K562 (cell line): Measurements from ENCODE around the gene ARMH1. TPM values are rescaled to one million over a fixed set of nuclear protein-coding genes. Genes with fewer than 3 reads are reported as not detected.

Experiments used
- CAMTA2 ChIP-seq: fragments of 250-450 bp; sonication (Bioruptor Pico); conservative IDR thresholded peaks from 2 replicates; pipeline ENCODE4 v1.5.1; 2022
- CBFB ChIP-seq: sonication (generic); formaldehyde crosslinking; IDR thresholded peaks from 2 replicates; pipeline ENCODE4 v1.4.0; 2020; ENCODE audit warnings: mild to moderate bottlenecking, missing genetic modification reagents
- CSDE1 ChIP-seq, 2 experiments: fragments of 450-650 bp; IDR thresholded peaks; 2 replicates each; pipeline ENCODE4 v1.6.1; 2016; ENCODE audit warnings: mild to moderate bottlenecking in 1 of 2
- E2F8 ChIP-seq: fragments of 450-650 bp; IDR thresholded peaks from 2 replicates; pipeline ENCODE4 v1.7.1; 2018; ENCODE audit warnings: mild to moderate bottlenecking, low read depth; ENCODE audit not compliant: partially characterized antibody
- ETV5 ChIP-seq: sonication (generic); formaldehyde crosslinking; IDR thresholded peaks from 2 replicates; pipeline ENCODE4 v1.4.0; 2020; ENCODE audit warnings: low read depth, mild to moderate bottlenecking, missing genetic modification reagents
- FOXA3 ChIP-seq, 2 experiments: fragments of 450-650 bp in 1 of 2; sonication (generic) in 1 of 2; formaldehyde crosslinking; IDR thresholded peaks in 1 of 2; conservative IDR thresholded peaks in 1 of 2; 2 replicates each; pipeline versions ENCODE4 v1.4.0 to v1.8.0; 2020 to 2022; ENCODE audit warnings: mild to moderate bottlenecking in 2 of 2, missing genetic modification reagents in 1 of 2
- FOXM1 ChIP-seq, 2 experiments: fragments of 450-650 bp in 1 of 2; sonication (generic) in 1 of 2; formaldehyde crosslinking in 1 of 2; IDR thresholded peaks; 2 replicates each; pipeline versions ENCODE4 v1.6.1 to v1.9.0; 2017 to 2022; ENCODE audit warnings: low read depth in 2 of 2, mild to moderate bottlenecking in 2 of 2, missing genetic modification reagents in 1 of 2, moderate library complexity in 1 of 2
- HCFC1 ChIP-seq: IDR thresholded peaks from 2 replicates; pipeline ENCODE4 v1.6.1; 2012; ENCODE audit warnings: low read depth, low read length, improper control_type of control experiment
- HES1 ChIP-seq: fragments of 450-650 bp; IDR thresholded peaks from 2 replicates; pipeline ENCODE4 v1.6.1; 2016; ENCODE audit warnings: low read depth, mild to moderate bottlenecking, moderate library complexity
- HLTF ChIP-seq: fragments of 450-650 bp; IDR thresholded peaks from 2 replicates; pipeline ENCODE4 v1.6.1; 2016
- LCOR ChIP-seq: sonication (generic); formaldehyde crosslinking; IDR thresholded peaks from 2 replicates; pipeline ENCODE4 v1.8.0; 2022; ENCODE audit warnings: mild to moderate bottlenecking, missing genetic modification reagents
- MAFF ChIP-seq: IDR thresholded peaks from 2 replicates; pipeline ENCODE4 v1.6.1; 2012; ENCODE audit warnings: low read length, improper control_type of control experiment
- MBD1 ChIP-seq: fragments of 250-450 bp; sonication (Bioruptor Pico); IDR thresholded peaks from 2 replicates; pipeline ENCODE4 v1.8.0; 2022; ENCODE audit warnings: inconsistent platforms
- NFIX ChIP-seq: fragments of 250-450 bp; sonication (Bioruptor Pico); IDR thresholded peaks from 2 replicates; pipeline ENCODE4 v1.4.0; 2020; ENCODE audit warnings: low read depth, mild to moderate bottlenecking, moderate library complexity
- PATZ1 ChIP-seq: fragments of 250-450 bp; sonication (Bioruptor Pico); IDR thresholded peaks from 2 replicates; pipeline ENCODE4 v1.5.0; 2020; ENCODE audit warnings: mild to moderate bottlenecking, borderline replicate concordance
- SMAD2 ChIP-seq: fragments of 150-350 bp; IDR thresholded peaks from 2 replicates; pipeline ENCODE4 v1.6.1; 2014; ENCODE audit warnings: low read depth, mild to moderate bottlenecking, low read length
- SREBF1 ChIP-seq: fragments of 150-350 bp; IDR thresholded peaks from 2 replicates; pipeline ENCODE4 v1.6.1; 2014; ENCODE audit warnings: antibody characterized with exemption, low read depth, low read length, borderline replicate concordance
- YBX1 ChIP-seq: fragments of 450-650 bp; IDR thresholded peaks from 2 replicates; pipeline ENCODE4 v1.7.1; 2016; ENCODE audit warnings: mild to moderate bottlenecking
- ZKSCAN1 ChIP-seq: fragments of 150-350 bp; IDR thresholded peaks from 2 replicates; pipeline ENCODE4 v1.6.1; 2016; ENCODE audit warnings: low read depth, low read length
- ZNF253 ChIP-seq: fragments of 250-450 bp; sonication (Bioruptor Pico); conservative IDR thresholded peaks from 2 replicates; pipeline ENCODE4 v1.6.1; 2021; ENCODE audit warnings: mild to moderate bottlenecking
- polyA plus RNA-seq, 8 experiments: library from polyadenylated mRNA; depleted of rRNA in 4 of 8; stranded (reverse) in 5 of 8; unstranded in 3 of 8; fragments of >200 nt; fragmentation: Nextera tagmentation in 2 of 8; fragmentation: Illumina TruSeq in 1 of 8; extraction: Ambion mirVana in 2 of 8; extraction: Trizol in 1 of 8; gene quantifications; 2 replicates each; pipeline versions ENCODE4 v1.2.1 to v1.2.3, GENCODE V29; 2011 to 2014; ENCODE audit warnings: inconsistent platforms in 1 of 8, missing spikeins in 1 of 8
- total RNA-seq, 7 experiments: library from RNA; depleted of rRNA in 6 of 7; stranded (reverse); fragments of >200 nt in 6 of 7; fragmentation: Illumina TruSeq in 2 of 7; extraction: Trizol in 2 of 7; gene quantifications; 2 replicates each; pipeline versions ENCODE4 v1.2.1 to v1.2.3, GENCODE V29; 2011 to 2021; ENCODE audit warnings: low replicate concordance in 1 of 7

Gene ARMH1
- total and polyA plus RNA-seq, 9 of the 15 experiments (the other 6 are each of a cell fraction or from before 2014, with no cell fraction given): 0.41 TPM; not detected in 8

- TF ChIP-seq E2F8 (peak; percentile 77), CAMTA2 (CRISPR knock-in tag) (peak; percentile 100), MBD1 (CRISPR knock-in tag) (no peak), SMAD2 (peak; percentile 84; the same call in 1 of the 2 replicates), LCOR (peak; percentile 97), MAFF (peak; percentile 67), HCFC1 (peak; percentile 84), ZKSCAN1 (peak; percentile 85), ZNF253 (CRISPR knock-in tag) (peak; percentile 99), CBFB (peak; percentile 97), FOXA3 (CRISPR knock-in tag; conservative IDR thresholded peaks at IDR 0.05 in 1 of 2, IDR thresholded peaks at IDR 0.05 in 1 of 2) (peak; percentile 67 to 87), HES1 (peak; percentile 63; the same call in 1 of the 2 replicates), SREBF1 (no peak), YBX1 (no peak), CSDE1 (IDR thresholded peaks at IDR 0.05) (peak in 1 of 2 experiments; percentile 100; a peak in 2 of 4 replicates), NFIX (peak; percentile 36; the same call in 1 of the 2 replicates), HLTF (peak; percentile 99), ETV5 (CRISPR knock-in tag) (peak; percentile 85; the same call in 1 of the 2 replicates), FOXM1 (IDR thresholded peaks at IDR 0.05; ENCODE audit: low read depth) (peak; percentile 53), FOXM1 (CRISPR knock-in tag; IDR thresholded peaks at IDR 0.05; ENCODE audit: low read depth) (peak; percentile 99), PATZ1 (CRISPR knock-in tag) (peak; percentile 99)
Measured at GRCh38 chr1:44721485-44722361, 47.2 kb downstream of the ARMH1 start (continued).
